Large intestine (tissue), 3 donors: Measurements from ENCODE around the gene DMD. TPM values are rescaled to one million over a fixed set of nuclear protein-coding genes. Genes with fewer than 3 reads are reported as not detected.

Experiments used
- DNase-seq, 2 donors: peaks; one replicate each; pipeline versions ENCODE4 v3.0.0 to v3.0.0-alpha.2; 2013
- H3K27ac ChIP-seq: one replicate; pipeline ENCODE4 v1.5.1; 2013; ENCODE audit warnings: low read length
- H3K27me3 ChIP-seq: 2 replicates; pipeline ENCODE4 v1.6.1; 2013; ENCODE audit warnings: low read length; ENCODE audit not compliant: control insufficient read depth, insufficient read depth
- H3K36me3 ChIP-seq: 2 replicates; pipeline ENCODE4 v1.6.1; 2013; ENCODE audit warnings: low read length; ENCODE audit not compliant: control insufficient read depth, insufficient read depth
- H3K4me1 ChIP-seq: one replicate; pipeline ENCODE4 v1.6.1; 2013; ENCODE audit warnings: low read length; ENCODE audit not compliant: control insufficient read depth, insufficient read depth
- H3K4me3 ChIP-seq: one replicate; pipeline ENCODE4 v1.5.1; 2013; ENCODE audit warnings: low read length
- H3K9me3 ChIP-seq: one replicate; pipeline ENCODE4 v1.6.1; 2013; ENCODE audit warnings: mild to moderate bottlenecking, low read depth, low read length, moderate library complexity; ENCODE audit not compliant: control insufficient read depth
- WGBS: methylation state at CpG from one replicate; pipeline ENCODE4 v1.1.5; 2013; ENCODE audit warnings: low lambda C conversion rate; ENCODE audit not compliant: insufficient coverage; 5-methylcytosine and 5-hydroxymethylcytosine counted together
- polyA plus RNA-seq: library from polyadenylated mRNA; unstranded; fragments of 120-200 nt; gene quantifications from one replicate; pipeline ENCODE4 v1.2.1, GENCODE V29; 2013

Gene DMD
- polyA plus RNA-seq, 1 donor, result 23.3 TPM

DNA sequence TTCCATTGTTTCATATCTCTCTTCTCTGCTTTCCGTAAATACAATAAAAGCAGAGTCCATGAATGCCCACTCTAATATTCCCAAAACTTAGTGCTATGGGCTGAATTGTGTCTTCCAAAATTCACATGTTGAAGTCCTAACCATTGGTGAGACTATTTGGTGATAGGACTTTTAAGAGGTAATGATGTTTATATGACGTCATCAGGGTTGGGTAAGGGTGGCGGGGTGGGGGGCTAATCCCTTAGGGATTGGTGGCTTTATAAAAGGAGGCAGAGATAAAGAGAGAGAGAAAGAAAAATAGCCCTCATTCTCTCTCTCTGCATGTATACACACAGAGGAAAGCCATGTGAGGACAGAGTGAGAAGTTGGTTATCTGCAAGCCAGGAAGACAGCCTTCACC lies 722.2 kb downstream of the DMD start:
- H3K9me3 ChIP-seq, result no peaks in the 10 kb centered on the region
- WGBS, result no CpG with 5 or more reads among the region's 3 CpGs
- H3K4me3 ChIP-seq, result no peak overlapping the region
- H3K27me3 ChIP-seq, result no peaks in the 10 kb centered on the region
- H3K4me1 ChIP-seq, result no peaks in the 10 kb centered on the region
- no peak for DNase-seq
- no peak overlapping the region for H3K27ac ChIP-seq
- no peaks in the 10 kb centered on the region for H3K36me3 ChIP-seq

DNA sequence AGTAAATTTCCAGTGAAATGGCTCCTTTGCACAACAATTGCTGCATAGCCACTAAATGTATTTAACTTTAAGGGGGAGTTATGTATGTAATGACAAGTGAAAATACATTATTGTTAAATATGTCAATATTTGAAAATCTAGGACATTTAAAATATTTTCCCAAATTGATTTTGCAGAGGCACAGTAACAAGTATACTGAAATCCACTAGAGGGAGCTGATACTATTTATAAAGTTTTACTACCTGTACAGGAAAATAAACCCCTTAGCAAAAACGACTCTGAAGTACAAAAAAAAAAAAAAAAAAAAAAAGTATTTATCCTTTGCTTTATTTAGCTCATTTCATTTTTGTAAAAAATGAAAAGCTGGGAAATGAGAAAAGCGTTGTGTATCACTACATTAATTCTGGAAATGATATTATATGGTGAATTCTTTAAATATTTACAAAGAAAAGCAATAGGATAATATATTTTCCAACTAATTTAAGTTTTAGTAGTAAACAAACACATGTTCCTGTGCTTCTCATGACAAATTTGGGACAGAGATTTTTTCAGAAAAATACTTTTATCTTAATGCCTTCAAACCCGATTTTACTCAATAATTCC lies 727.7 kb downstream of the DMD start:
- no peaks in the 10 kb centered on the region for H3K27me3 ChIP-seq
- H3K36me3 ChIP-seq, result no peaks in the 10 kb centered on the region
- DNase-seq, result no peak
- no peak overlapping the region for H3K27ac ChIP-seq
- H3K9me3 ChIP-seq, result no peaks in the 10 kb centered on the region
- WGBS, result no CpG with 5 or more reads among the region's 3 CpGs
- no peaks in the 10 kb centered on the region for H3K4me1 ChIP-seq
- no peak overlapping the region for H3K4me3 ChIP-seq

DNA sequence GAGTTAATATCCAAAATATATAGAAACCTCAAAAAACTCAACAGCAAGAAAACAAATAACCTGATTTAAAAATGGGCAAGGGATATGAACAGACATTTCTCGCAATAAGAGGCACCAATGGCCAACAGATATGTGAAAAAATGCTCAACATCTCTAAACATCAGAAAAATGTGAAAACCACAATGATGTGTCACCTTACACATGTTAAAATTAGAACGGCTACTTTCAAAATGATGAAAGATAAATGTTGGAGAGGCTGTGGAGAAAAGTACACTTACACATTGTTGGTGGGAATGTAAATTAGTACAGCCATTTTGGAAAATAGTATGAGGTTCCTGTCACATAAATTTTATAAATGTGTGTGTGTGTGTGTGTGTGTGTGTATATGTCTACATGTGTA lies 731.3 kb downstream of the DMD start:
- H3K4me1 ChIP-seq, result no peaks in the 10 kb centered on the region
- no peak overlapping the region for H3K27ac ChIP-seq
- no CpG with 5 or more reads among the region's 2 CpGs for WGBS
- H3K27me3 ChIP-seq, result no peaks in the 10 kb centered on the region
- no peak for DNase-seq
- no peaks in the 10 kb centered on the region for H3K36me3 ChIP-seq
- H3K4me3 ChIP-seq, result no peak overlapping the region
- no peaks in the 10 kb centered on the region for H3K9me3 ChIP-seq

DNA sequence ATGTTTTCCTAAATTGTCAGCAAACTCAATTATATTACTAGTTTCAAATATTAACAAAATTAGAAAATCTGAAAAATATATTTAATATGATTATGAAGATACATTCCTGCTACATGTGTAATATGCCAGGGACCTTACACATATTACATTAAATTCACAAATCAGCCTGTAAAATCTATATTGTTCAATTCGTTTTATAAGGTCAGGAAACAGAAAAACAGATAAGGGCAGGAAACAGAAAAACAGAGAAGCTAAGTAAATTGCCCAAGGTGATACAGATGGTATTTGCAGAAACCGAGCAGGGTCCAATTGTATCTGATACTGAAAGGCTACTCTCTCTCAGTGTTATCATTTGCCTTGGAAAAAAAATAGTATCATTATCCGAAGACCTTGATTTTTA lies 739.0 kb downstream of the DMD start:
- H3K4me3 ChIP-seq, result no peak overlapping the region
- no peaks in the 10 kb centered on the region for H3K27me3 ChIP-seq
- no peak for DNase-seq
- H3K4me1 ChIP-seq, result no peaks in the 10 kb centered on the region
- no peak overlapping the region for H3K27ac ChIP-seq
- H3K9me3 ChIP-seq, result no peaks in the 10 kb centered on the region
- WGBS, result no CpG with 5 or more reads among the region's 3 CpGs
- H3K36me3 ChIP-seq, result no peaks in the 10 kb centered on the region

DNA sequence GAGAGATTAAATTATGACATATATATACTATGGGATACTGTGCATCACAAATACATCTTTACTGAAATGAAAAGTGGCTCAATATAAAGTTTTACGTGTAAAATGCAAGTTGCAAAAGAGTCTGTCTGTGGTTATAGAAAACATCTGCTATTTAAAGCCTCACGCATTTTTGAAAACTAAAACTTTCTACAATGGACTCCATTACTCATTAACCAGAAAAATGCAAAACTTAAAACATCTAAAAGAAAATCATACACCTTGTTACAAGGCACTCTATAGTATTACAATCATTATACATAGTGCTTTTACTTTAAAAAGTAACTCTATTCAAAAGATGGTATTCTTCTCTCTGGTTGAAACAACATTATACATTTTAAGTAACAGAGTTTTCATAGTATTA lies 755.6 kb downstream of the DMD start:
- DNase-seq, result no peak
- H3K4me3 ChIP-seq, result no peak overlapping the region
- H3K36me3 ChIP-seq, result no peaks in the 10 kb centered on the region
- no peak overlapping the region for H3K27ac ChIP-seq
- no peaks in the 10 kb centered on the region for H3K27me3 ChIP-seq
- no peaks in the 10 kb centered on the region for H3K9me3 ChIP-seq
- H3K4me1 ChIP-seq, result no peaks in the 10 kb centered on the region
- WGBS, result 100% methylated on average over 1 of the region's 2 CpGs

DNA sequence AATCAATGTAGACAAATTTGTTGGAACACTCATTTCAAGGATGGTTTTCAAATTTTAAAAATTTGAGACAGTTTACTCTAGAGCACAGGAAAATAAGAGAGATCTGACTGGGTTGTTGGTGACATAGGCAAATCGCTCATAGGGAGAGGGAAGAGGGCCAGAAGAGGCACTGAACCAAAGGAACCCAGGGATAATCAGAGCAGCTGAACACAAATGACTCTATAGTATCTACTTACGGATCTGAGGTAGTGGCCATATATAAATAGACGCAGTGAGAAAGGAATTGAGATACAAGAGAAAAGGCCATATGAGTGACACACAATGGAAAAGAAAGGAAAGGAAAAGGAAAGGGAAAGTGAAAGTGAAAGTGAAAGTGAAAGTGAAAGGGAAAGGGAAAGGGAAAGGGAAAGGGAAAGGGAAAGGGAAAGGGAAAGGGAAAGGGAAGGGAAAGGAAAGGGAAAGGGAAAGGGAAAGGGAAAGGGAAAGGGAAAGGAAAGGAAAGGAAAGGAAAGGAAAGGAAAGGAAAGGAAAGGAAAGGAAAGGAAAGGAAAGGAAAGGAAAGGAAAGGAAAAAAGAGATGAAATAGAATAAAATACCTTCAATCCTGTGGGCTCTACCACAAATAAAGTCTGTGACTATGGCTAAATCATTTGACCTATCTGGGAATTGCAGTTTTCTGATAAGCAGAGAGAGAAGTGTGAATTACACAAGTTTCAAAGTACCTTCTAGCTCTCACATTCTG lies 759.2 kb downstream of the DMD start:
- no peaks in the 10 kb centered on the region for H3K36me3 ChIP-seq
- no peak overlapping the region for H3K27ac ChIP-seq
- DNase-seq, result no peak
- H3K27me3 ChIP-seq, result no peaks in the 10 kb centered on the region
- H3K9me3 ChIP-seq, result no peaks in the 10 kb centered on the region
- WGBS, result 100% methylated on average over 1 of the region's 3 CpGs
- H3K4me3 ChIP-seq, result no peak overlapping the region
- no peaks in the 10 kb centered on the region for H3K4me1 ChIP-seq

DNA sequence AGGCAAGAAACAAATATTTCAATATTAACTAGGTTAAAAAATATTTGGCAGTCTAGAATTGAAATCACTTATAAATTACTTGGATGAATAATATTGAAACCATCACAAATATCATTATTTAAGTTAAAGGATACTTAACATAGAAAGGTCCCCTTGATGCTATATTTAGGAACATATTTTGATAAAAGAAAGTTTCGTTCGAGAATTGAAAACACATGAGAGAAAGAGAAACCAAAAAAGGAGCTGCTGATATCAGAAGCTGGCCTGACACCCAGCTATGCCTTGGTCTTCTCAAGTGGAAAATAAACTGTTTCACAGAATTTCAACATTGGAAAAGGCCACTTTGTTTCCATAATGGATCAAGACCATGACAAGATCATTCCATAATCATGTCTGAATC lies 762.4 kb downstream of the DMD start:
- Histone ChIP-seq H3K27me3 (no peaks in the 10 kb centered on the region), H3K36me3 (no peaks in the 10 kb centered on the region), H3K9me3 (no peaks in the 10 kb centered on the region), H3K27ac (no peak overlapping the region), H3K4me3 (no peak overlapping the region), H3K4me1 (no peaks in the 10 kb centered on the region)
- no peak for DNase-seq
- WGBS, result no CpG with 5 or more reads among the region's 2 CpGs

DNA sequence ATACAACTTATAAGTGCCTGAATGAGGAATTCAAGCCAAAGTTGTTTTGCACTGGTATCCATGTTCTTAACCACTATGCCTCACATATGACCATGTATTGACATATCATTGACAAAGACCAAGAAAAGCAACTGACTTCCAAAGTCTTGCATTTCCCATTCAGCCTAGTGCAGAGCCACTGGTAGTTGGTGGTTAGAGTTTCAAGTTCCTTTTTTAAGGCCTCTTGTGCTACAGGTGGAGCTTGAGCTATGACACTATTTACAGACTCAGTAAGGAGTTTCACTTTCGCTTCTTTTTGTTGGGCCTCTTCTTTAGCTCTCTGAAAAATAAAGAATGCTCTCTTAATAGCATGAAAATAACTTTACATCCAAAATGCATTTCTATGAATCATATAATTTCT lies 763.0 kb downstream of the DMD start:
- DNase-seq, result peak; percentile 2 to 19
- WGBS, result no CpG with 5 or more reads among the region's 1 CpG
- H3K27ac ChIP-seq, result no peak overlapping the region

DNA sequence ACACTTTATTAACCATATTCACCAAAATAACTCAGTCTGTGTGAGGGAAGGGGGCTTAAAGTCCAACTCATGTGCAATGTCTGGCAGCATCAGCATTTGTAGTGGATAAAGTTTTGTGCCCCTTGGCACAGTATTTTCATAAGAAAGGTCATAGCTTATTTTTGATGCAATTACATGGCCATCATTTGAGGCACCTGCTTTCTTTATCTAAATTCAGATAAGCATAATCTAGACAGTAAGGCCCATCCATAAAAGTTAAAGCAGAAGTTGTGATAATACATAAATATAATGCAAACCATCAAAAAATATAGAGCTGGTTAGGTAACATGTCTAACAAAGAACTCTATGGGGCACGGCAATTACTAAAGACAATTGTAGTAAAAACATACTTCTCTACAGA lies 763.7 kb downstream of the DMD start:
- no peaks in the 10 kb centered on the region for H3K9me3 ChIP-seq
- no peak overlapping the region for H3K27ac ChIP-seq
- no peaks in the 10 kb centered on the region for H3K27me3 ChIP-seq
- H3K4me1 ChIP-seq, result no peaks in the 10 kb centered on the region
- no peak for DNase-seq
- no peak overlapping the region for H3K4me3 ChIP-seq
- no CpG with 5 or more reads among the region's 1 CpG for WGBS
- H3K36me3 ChIP-seq, result no peaks in the 10 kb centered on the region

More for the DNA sequence above, 763.0 kb downstream of the DMD start:
- Histone ChIP-seq H3K27me3 (no peaks in the 10 kb centered on the region), H3K36me3 (no peaks in the 10 kb centered on the region), H3K4me3 (no peak overlapping the region), H3K9me3 (no peaks in the 10 kb centered on the region), H3K4me1 (no peaks in the 10 kb centered on the region)

DNA sequence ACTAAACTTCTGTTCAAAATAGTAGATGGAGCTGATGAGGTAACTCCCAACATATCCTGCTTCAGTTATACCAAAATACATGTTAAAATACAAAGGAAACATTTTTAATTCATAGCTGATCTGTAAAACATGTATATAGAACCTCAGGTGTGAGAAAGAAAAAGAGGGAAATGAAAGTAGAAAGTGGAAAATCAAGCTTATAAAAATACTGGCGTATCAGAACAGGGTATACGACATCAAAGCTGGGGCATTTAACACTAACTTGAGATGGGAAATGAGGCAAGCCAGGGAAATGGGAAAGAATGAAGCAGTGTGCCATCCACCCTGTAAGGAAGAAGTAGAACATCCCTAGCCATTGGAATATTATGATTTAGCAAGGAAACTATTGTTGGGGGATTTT lies 767.5 kb downstream of the DMD start:
- Histone ChIP-seq H3K27ac (no peak overlapping the region), H3K4me3 (no peak overlapping the region), H3K9me3 (no peaks in the 10 kb centered on the region), H3K36me3 (no peaks in the 10 kb centered on the region), H3K4me1 (no peaks in the 10 kb centered on the region), H3K27me3 (no peaks in the 10 kb centered on the region)
- WGBS, result no CpG with 5 or more reads among the region's 2 CpGs
- no peak for DNase-seq

DNA sequence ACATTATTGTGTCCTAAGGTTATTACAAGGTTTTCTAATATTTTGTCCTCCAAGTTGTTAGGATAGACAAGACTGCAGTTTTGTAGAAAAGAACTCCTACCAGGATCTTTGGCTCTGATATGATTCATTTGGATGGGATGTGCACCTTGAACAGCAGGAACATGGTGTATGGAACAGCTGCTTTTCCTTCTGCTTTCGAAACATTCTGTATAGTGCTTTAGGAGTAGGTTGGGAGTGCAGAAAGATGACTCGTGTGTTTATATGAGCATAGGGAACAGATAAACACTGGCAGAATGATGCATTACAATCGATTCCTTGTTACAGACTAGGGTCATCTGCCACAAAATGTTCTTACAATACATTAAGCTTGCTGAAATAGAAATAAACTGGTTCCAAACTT lies 790.1 kb downstream of the DMD start:
- DNase-seq, result no peak
- Histone ChIP-seq H3K27me3 (no peaks in the 10 kb centered on the region), H3K36me3 (no peaks in the 10 kb centered on the region), H3K4me3 (no peak overlapping the region), H3K9me3 (no peaks in the 10 kb centered on the region), H3K27ac (no peak overlapping the region), H3K4me1 (no peaks in the 10 kb centered on the region)
- no CpG with 5 or more reads among the region's 3 CpGs for WGBS
